ENCODE data around the gene COPB2. TPM values are rescaled to one million over a fixed set of nuclear protein-coding genes. Genes with fewer than 3 reads are reported as not detected.

The COPB2 gene
- total RNA-seq, 1 experiment from 2014 or later, result 119 TPM

DNA sequence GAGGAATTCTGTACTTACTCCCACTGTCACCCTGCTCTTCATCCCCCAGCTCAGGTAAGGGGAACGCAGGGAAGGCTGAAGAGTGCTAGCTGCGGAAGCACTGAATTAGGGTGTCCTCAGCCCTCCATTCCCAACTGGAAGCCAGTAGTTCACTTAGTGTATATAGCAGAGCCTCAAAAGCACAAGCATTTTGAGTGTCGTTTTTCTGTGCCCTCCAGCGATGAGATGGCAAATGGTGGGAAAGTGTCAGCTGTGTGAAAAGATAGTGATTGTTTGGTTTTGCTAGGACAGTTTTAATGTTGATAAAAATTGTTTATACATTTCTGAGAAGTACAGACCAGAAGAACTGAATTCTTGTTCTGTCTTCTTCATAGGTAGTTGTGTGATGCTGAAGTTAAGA lies 34.8 kb downstream of the COPB2 start:
- peaks cover 5% of the 10 kb centered on the region; the same call in 1 of the 2 replicates for H3K79me2 ChIP-seq (ENCODE audit: insufficient read depth, low read length)
- peaks cover 65 to 75% of the 10 kb centered on the region in 2 experiments for H3K36me3 ChIP-seq (ENCODE audit: control insufficient read depth in 1 of 2, insufficient read depth in 2 of 2, low read length in 2 of 2)
- CTCF ChIA-PET, result interaction anchor here (0.7 to 2.1 kb wide), 24 partner anchors 8 to 761 kb away, joined by 3 to 18 read pairs (median 6); partner anchors contain the start of genes CEP70, COPB2 and MRPS22
- no peaks in the 10 kb centered on the region for H3K9me3 ChIP-seq (ENCODE audit: control insufficient read depth in 1 of 2, insufficient read depth in 1 of 2, low read depth in 1 of 2, low read length in 2 of 2)
- ATAC-seq, result no peak
- no peak for DNase-seq (ENCODE audit: low read depth, low spot score)
- POLR2A ChIA-PET, result interaction anchor here (1.0 to 1.2 kb wide), 2 partner anchors 10 to 25 kb away, joined by 4 to 5 read pairs; no protein-coding TSS in a partner anchor
- no peak overlapping the region for H3K9ac ChIP-seq (ENCODE audit: low read length)
- no peak overlapping the region for H3K27ac ChIP-seq (ENCODE audit: low read depth, low read length)
- no peak overlapping the region for H3K4me2 ChIP-seq (ENCODE audit: low read length)
- TF ChIP-seq CEBPB (IDR thresholded peaks at IDR 0.05; ENCODE audit: low read depth), result no peak
- no peak for TF ChIP-seq JUND (IDR thresholded peaks at IDR 0.05)
- TF ChIP-seq EZH2 (IDR thresholded peaks at IDR 0.05), result no peak
- TF ChIP-seq, protein P1, sequence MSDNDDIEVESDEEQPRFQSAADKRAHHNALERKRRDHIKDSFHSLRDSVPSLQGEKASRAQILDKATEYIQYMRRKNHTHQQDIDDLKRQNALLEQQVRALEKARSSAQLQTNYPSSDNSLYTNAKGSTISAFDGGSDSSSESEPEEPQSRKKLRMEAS (IDR thresholded peaks at IDR 0.05), result no peak
- TF ChIP-seq, protein P2, sequence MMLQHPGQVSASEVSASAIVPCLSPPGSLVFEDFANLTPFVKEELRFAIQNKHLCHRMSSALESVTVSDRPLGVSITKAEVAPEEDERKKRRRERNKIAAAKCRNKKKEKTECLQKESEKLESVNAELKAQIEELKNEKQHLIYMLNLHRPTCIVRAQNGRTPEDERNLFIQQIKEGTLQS (IDR thresholded peaks at IDR 0.05), result no peak
- TF ChIP-seq FOSL1 (IDR thresholded peaks at IDR 0.05; ENCODE audit: low read depth), result no peak
- no peak for TF ChIP-seq SRF (IDR thresholded peaks at IDR 0.05; ENCODE audit: low read depth)
- TF ChIP-seq EGR1 (IDR thresholded peaks at IDR 0.05; ENCODE audit: low read depth), result no peak
- TF ChIP-seq SP1 (IDR thresholded peaks at IDR 0.05; ENCODE audit: low read depth), result no peak
- H4K20me1 ChIP-seq (ENCODE audit: insufficient read depth), result no peaks in the 10 kb centered on the region
- no peaks in the 10 kb centered on the region for H3K27me3 ChIP-seq (ENCODE audit: insufficient read depth, low read length)
- H3K4me1 ChIP-seq (ENCODE audit: control insufficient read depth in 1 of 2, insufficient read depth in 2 of 2, low read length in 2 of 2), result no peaks in the 10 kb centered on the region
- RAD21 ChIA-PET (ENCODE audit: low non-redundant PET in 1 of 2, low total read pairs in 2 of 2, uncharacterized antibody in 2 of 2, unreplicated experiment in 2 of 2), result interaction anchor here (1.1 to 1.2 kb wide), 1 partner anchor 243 kb away, joined by 4 to 6 read pairs; no protein-coding TSS in a partner anchor
- no peaks in the 10 kb centered on the region for H3K9me2 ChIP-seq (ENCODE audit: insufficient read depth)
- no peak overlapping the region for H3K4me3 ChIP-seq (replicated peaks in 1 of 2; ENCODE audit: low read depth in 1 of 2, low read length in 2 of 2)
- no peak overlapping the region for H2AFZ ChIP-seq (ENCODE audit: low read depth, low read length, poor library complexity, severe bottlenecking)
- no TSS peak for BruUV-seq (replicated peaks)
- intact Hi-C loops (cut with micrococcal nuclease), result loop anchor here (1.0 kb wide), 1 partner anchor 208 kb away; no protein-coding TSS in a partner anchor

DNA sequence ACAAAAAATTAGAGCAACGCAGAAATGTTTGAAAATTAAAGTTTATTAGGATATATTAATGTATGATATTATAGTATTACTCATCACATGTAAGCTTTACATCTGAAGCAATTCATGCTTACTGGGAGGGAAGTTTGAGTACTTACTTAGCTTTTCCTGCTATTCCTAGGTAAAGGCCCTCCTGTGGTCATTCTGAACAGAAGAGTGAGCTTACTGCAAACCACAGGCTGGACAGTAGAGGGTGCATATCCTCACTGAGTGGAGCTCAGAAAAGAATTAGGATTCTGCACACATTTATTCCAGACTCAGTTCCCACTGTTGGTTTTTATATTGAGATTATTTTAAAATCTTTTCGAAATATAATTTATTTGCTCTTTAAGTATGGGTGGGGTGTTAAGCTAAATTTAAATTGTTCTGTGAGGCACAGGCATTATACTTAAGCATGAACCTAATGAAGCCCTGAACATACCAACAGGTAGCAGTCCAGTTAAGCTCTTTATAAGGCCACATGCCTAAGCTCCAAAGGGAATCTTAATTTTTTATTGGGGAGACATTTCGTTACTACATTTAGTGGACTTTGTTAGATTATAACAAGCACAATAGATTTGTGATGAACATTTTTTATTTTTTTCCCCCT lies 35.4 kb downstream of the COPB2 start:
- ATAC-seq (peak; percentile 95), DNase-seq (ENCODE audit: low read depth, low spot score) (peak; percentile 60)
- Histone ChIP-seq H3K9me2 (ENCODE audit: insufficient read depth) (no peaks in the 10 kb centered on the region), H3K36me3 (ENCODE audit: control insufficient read depth in 1 of 2, insufficient read depth in 2 of 2, low read length in 2 of 2) (peaks cover 64 to 78% of the 10 kb centered on the region in 2 experiments), H3K4me1 (ENCODE audit: control insufficient read depth in 1 of 2, insufficient read depth in 2 of 2, low read length in 2 of 2) (no peaks in the 10 kb centered on the region), H3K9ac (ENCODE audit: low read length) (no peak overlapping the region), H3K79me2 (ENCODE audit: insufficient read depth, low read length) (peaks cover 5% of the 10 kb centered on the region; the same call in 1 of the 2 replicates), H3K9me3 (ENCODE audit: control insufficient read depth in 1 of 2, insufficient read depth in 1 of 2, low read depth in 1 of 2, low read length in 2 of 2) (no peaks in the 10 kb centered on the region), H4K20me1 (ENCODE audit: insufficient read depth) (no peaks in the 10 kb centered on the region), H3K4me3 (replicated peaks in 1 of 2; ENCODE audit: low read depth in 1 of 2, low read length in 2 of 2) (no peak overlapping the region), H3K27ac (ENCODE audit: low read depth, low read length) (no peak overlapping the region), H2AFZ (ENCODE audit: low read depth, low read length, poor library complexity, severe bottlenecking) (no peak overlapping the region), H3K4me2 (ENCODE audit: low read length) (no peak overlapping the region), H3K27me3 (ENCODE audit: insufficient read depth, low read length) (no peaks in the 10 kb centered on the region)
- no TSS peak for BruUV-seq (replicated peaks)
- intact Hi-C loops (cut with micrococcal nuclease), result loop anchor here (1.0 kb wide), 1 partner anchor 208 kb away; no protein-coding TSS in a partner anchor
- TF ChIP-seq FOSL1 (IDR thresholded peaks at IDR 0.05; ENCODE audit: low read depth), result 0 out of 2 replicates have a peak, but pooled peaks have one; percentile 6
- TF ChIP-seq ZFX (IDR thresholded peaks at IDR 0.05), result no peak
- no peak; the same call in 1 of the 2 replicates for TF ChIP-seq POLR2AphosphoS5 (IDR thresholded peaks at IDR 0.05; ENCODE audit: low read depth, low read length)
- peak; percentile 65 for TF ChIP-seq RAD21 (IDR thresholded peaks at IDR 0.05; ENCODE audit: low read depth)
- TF ChIP-seq, protein P3, sequence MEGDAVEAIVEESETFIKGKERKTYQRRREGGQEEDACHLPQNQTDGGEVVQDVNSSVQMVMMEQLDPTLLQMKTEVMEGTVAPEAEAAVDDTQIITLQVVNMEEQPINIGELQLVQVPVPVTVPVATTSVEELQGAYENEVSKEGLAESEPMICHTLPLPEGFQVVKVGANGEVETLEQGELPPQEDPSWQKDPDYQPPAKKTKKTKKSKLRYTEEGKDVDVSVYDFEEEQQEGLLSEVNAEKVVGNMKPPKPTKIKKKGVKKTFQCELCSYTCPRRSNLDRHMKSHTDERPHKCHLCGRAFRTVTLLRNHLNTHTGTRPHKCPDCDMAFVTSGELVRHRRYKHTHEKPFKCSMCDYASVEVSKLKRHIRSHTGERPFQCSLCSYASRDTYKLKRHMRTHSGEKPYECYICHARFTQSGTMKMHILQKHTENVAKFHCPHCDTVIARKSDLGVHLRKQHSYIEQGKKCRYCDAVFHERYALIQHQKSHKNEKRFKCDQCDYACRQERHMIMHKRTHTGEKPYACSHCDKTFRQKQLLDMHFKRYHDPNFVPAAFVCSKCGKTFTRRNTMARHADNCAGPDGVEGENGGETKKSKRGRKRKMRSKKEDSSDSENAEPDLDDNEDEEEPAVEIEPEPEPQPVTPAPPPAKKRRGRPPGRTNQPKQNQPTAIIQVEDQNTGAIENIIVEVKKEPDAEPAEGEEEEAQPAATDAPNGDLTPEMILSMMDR (IDR thresholded peaks at IDR 0.05 in 2 of 3, conservative IDR thresholded peaks at IDR 0.05 in 1 of 3; ENCODE audit: borderline replicate concordance in 1 of 3, insufficient read depth in 1 of 3, low read depth in 2 of 3, low read length in 2 of 3), result peak; percentile 85 to 98 (median 96)
- ChIA-PET CTCF (interaction anchor here (0.7 to 2.1 kb wide), 31 partner anchors 9 to 760 kb away, joined by 3 to 18 read pairs (median 5); partner anchors contain the start of genes CEP70, COPB2 and MRPS22), POLR2A (interaction anchor here (1.0 to 1.2 kb wide), 3 partner anchors 9 to 25 kb away, joined by 3 to 5 read pairs (median 4); no protein-coding TSS in a partner anchor), RAD21 (ENCODE audit: low non-redundant PET in 1 of 2, low total read pairs in 2 of 2, uncharacterized antibody in 2 of 2, unreplicated experiment in 2 of 2) (interaction anchor here (1.1 to 1.2 kb wide), 1 partner anchor 242 kb away, joined by 4 to 6 read pairs; no protein-coding TSS in a partner anchor)
